ENCODE data around the gene SUSD2. TPM values are rescaled to one million over a fixed set of nuclear protein-coding genes. Genes with fewer than 3 reads are reported as not detected.

Gene SUSD2
- total RNA-seq, 1 experiment from 2014 or later: 1.1 TPM

DNA sequence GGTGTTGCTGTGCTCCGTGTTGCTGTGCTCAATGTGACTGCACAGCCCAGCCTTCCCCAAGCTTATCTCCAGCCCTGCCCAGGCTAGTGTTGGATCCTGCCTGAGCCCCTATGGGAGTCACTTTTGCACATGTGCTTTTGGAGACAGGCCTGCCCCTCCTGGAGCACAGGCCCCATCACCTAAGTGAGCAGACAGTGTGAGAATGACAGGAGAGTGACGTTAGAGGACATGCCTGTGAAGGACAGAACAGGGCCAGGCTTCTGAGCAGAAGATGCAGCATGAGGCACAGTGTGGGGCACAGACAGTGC is 36.6 kb upstream of the SUSD2 start:
- H3K4me3 Mint-ChIP-seq: no peak overlapping the region
- ATAC-seq: no peak
- no peaks in the 10 kb centered on the region for H3K9me3 Mint-ChIP-seq
- POLR2A ChIA-PET: no interaction called here
- no peak for DNase-seq (ENCODE audit: low spot score)
- H3K36me3 Mint-ChIP-seq: 0 out of 2 replicates have a peak, but pooled peaks cover 3% of the 10 kb centered on the region
- peaks cover 27% of the 10 kb centered on the region for H3K4me1 Mint-ChIP-seq
- TF ChIP-seq, protein P1, sequence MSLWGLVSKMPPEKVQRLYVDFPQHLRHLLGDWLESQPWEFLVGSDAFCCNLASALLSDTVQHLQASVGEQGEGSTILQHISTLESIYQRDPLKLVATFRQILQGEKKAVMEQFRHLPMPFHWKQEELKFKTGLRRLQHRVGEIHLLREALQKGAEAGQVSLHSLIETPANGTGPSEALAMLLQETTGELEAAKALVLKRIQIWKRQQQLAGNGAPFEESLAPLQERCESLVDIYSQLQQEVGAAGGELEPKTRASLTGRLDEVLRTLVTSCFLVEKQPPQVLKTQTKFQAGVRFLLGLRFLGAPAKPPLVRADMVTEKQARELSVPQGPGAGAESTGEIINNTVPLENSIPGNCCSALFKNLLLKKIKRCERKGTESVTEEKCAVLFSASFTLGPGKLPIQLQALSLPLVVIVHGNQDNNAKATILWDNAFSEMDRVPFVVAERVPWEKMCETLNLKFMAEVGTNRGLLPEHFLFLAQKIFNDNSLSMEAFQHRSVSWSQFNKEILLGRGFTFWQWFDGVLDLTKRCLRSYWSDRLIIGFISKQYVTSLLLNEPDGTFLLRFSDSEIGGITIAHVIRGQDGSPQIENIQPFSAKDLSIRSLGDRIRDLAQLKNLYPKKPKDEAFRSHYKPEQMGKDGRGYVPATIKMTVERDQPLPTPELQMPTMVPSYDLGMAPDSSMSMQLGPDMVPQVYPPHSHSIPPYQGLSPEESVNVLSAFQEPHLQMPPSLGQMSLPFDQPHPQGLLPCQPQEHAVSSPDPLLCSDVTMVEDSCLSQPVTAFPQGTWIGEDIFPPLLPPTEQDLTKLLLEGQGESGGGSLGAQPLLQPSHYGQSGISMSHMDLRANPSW (CRISPR knock-in tag; conservative IDR thresholded peaks at IDR 0.05; ENCODE audit: low read depth): no peak
- TF ChIP-seq, protein P2, sequence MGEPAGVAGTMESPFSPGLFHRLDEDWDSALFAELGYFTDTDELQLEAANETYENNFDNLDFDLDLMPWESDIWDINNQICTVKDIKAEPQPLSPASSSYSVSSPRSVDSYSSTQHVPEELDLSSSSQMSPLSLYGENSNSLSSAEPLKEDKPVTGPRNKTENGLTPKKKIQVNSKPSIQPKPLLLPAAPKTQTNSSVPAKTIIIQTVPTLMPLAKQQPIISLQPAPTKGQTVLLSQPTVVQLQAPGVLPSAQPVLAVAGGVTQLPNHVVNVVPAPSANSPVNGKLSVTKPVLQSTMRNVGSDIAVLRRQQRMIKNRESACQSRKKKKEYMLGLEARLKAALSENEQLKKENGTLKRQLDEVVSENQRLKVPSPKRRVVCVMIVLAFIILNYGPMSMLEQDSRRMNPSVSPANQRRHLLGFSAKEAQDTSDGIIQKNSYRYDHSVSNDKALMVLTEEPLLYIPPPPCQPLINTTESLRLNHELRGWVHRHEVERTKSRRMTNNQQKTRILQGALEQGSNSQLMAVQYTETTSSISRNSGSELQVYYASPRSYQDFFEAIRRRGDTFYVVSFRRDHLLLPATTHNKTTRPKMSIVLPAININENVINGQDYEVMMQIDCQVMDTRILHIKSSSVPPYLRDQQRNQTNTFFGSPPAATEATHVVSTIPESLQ (CRISPR knock-in tag; IDR thresholded peaks at IDR 0.05): no peak
- TF ChIP-seq, protein P3, sequence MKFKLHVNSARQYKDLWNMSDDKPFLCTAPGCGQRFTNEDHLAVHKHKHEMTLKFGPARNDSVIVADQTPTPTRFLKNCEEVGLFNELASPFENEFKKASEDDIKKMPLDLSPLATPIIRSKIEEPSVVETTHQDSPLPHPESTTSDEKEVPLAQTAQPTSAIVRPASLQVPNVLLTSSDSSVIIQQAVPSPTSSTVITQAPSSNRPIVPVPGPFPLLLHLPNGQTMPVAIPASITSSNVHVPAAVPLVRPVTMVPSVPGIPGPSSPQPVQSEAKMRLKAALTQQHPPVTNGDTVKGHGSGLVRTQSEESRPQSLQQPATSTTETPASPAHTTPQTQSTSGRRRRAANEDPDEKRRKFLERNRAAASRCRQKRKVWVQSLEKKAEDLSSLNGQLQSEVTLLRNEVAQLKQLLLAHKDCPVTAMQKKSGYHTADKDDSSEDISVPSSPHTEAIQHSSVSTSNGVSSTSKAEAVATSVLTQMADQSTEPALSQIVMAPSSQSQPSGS (CRISPR knock-in tag; IDR thresholded peaks at IDR 0.05; ENCODE audit: borderline replicate concordance, low read depth): no peak
- no peak for TF ChIP-seq ZNF232 (CRISPR knock-in tag; IDR thresholded peaks at IDR 0.05)
- TF ChIP-seq, protein P4, sequence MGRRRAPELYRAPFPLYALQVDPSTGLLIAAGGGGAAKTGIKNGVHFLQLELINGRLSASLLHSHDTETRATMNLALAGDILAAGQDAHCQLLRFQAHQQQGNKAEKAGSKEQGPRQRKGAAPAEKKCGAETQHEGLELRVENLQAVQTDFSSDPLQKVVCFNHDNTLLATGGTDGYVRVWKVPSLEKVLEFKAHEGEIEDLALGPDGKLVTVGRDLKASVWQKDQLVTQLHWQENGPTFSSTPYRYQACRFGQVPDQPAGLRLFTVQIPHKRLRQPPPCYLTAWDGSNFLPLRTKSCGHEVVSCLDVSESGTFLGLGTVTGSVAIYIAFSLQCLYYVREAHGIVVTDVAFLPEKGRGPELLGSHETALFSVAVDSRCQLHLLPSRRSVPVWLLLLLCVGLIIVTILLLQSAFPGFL (CRISPR knock-in tag; IDR thresholded peaks at IDR 0.05; ENCODE audit: borderline replicate concordance): no peak
- no peak for TF ChIP-seq ZNF317 (CRISPR knock-in tag; IDR thresholded peaks at IDR 0.05; ENCODE audit: borderline replicate concordance, low read depth)
- CTCF ChIA-PET: interaction anchor here (5.5 kb wide), 1 partner anchor 12 kb away, joined by 99 read pairs; no protein-coding TSS in a partner anchor
- H3K27me3 Mint-ChIP-seq (ENCODE audit: low read depth): no peaks in the 10 kb centered on the region
- H3K27ac Mint-ChIP-seq: peak overlapping the region; percentile 12; the same call in 1 of the 2 replicates

DNA sequence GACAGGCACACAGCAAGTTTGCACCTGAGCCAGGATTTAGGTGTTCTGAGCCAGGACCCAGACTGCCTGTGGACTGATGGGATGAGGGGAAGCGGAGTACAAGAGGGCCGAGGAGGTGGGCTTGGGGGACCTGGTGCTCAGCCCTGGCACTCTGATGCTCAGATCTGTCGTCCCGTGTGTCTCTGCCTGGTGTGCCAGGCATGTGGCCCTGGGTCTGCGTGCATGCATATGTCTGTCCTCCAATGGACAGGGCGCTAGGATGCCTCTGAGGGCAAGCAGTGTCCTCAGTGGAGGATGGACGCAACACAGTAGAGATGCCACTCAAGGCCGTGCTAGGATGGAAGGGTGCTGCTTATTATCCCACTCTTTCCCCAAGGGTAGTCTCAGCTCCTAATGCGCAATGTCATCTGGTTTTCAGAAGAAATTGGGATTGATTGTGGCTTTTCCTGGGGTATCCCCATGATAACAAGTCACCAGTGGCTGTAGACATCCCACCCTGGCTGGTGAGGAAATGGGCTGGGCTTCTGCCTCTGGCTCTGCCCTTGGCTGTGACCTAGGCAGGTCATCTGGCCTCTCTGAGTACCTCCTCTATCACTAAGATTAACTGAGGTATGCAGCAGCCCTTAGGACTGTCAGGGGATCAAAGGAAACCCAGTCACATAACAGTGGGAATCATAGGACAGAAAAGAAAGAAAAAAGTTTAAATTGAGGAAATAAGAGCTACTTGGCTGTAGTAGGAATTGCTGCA is 35.7 kb upstream of the SUSD2 start:
- DNase-seq (ENCODE audit: low spot score) (no peak), ATAC-seq (peak; percentile 46)
- peak overlapping the region; percentile 92 for H3K27ac Mint-ChIP-seq
- H3K4me3 Mint-ChIP-seq: no peak overlapping the region
- 0 out of 2 replicates have a peak, but pooled peaks cover 3% of the 10 kb centered on the region for H3K36me3 Mint-ChIP-seq
- peaks cover 27% of the 10 kb centered on the region for H3K4me1 Mint-ChIP-seq
- ChIA-PET CTCF (interaction anchor here (0.6 to 5.5 kb wide), 12 partner anchors 10 to 276 kb away, joined by 3 to 99 read pairs (median 6); partner anchors contain the start of gene CABIN1), POLR2A (interaction anchor here (0.5 to 2.0 kb wide), 3 partner anchors 9 to 11 kb away, joined by 3 to 9 read pairs (median 5); no protein-coding TSS in a partner anchor)
- H3K9me3 Mint-ChIP-seq: no peaks in the 10 kb centered on the region
- no peaks in the 10 kb centered on the region for H3K27me3 Mint-ChIP-seq (ENCODE audit: low read depth)
- TF ChIP-seq, protein P5, sequence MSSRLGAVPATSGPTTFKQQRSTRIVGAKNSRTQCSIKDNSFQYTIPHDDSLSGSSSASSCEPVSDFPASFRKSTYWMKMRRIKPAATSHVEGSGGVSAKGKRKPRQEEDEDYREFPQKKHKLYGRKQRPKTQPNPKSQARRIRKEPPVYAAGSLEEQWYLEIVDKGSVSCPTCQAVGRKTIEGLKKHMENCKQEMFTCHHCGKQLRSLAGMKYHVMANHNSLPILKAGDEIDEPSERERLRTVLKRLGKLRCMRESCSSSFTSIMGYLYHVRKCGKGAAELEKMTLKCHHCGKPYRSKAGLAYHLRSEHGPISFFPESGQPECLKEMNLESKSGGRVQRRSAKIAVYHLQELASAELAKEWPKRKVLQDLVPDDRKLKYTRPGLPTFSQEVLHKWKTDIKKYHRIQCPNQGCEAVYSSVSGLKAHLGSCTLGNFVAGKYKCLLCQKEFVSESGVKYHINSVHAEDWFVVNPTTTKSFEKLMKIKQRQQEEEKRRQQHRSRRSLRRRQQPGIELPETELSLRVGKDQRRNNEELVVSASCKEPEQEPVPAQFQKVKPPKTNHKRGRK (CRISPR knock-in tag; IDR thresholded peaks at IDR 0.05; ENCODE audit: borderline replicate concordance): no peak
- TF ChIP-seq FOXJ3 (CRISPR knock-in tag; IDR thresholded peaks at IDR 0.05; ENCODE audit: borderline replicate concordance) (no peak), ZNF671 (CRISPR knock-in tag; IDR thresholded peaks at IDR 0.05) (no peak), NFATC4 (CRISPR knock-in tag; IDR thresholded peaks at IDR 0.05) (no peak), GABPB1 (CRISPR knock-in tag; IDR thresholded peaks at IDR 0.05) (no peak), FOXP1 (CRISPR knock-in tag; IDR thresholded peaks at IDR 0.05; ENCODE audit: borderline replicate concordance) (no peak), ELF4 (CRISPR knock-in tag; IDR thresholded peaks at IDR 0.05; ENCODE audit: low read depth) (no peak)
- TF ChIP-seq, protein P6, sequence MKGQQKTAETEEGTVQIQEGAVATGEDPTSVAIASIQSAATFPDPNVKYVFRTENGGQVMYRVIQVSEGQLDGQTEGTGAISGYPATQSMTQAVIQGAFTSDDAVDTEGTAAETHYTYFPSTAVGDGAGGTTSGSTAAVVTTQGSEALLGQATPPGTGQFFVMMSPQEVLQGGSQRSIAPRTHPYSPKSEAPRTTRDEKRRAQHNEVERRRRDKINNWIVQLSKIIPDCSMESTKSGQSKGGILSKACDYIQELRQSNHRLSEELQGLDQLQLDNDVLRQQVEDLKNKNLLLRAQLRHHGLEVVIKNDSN (CRISPR knock-in tag; IDR thresholded peaks at IDR 0.05): no peak
- TF ChIP-seq, protein P7, sequence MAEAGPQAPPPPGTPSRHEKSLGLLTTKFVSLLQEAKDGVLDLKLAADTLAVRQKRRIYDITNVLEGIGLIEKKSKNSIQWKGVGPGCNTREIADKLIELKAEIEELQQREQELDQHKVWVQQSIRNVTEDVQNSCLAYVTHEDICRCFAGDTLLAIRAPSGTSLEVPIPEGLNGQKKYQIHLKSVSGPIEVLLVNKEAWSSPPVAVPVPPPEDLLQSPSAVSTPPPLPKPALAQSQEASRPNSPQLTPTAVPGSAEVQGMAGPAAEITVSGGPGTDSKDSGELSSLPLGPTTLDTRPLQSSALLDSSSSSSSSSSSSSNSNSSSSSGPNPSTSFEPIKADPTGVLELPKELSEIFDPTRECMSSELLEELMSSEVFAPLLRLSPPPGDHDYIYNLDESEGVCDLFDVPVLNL (CRISPR knock-in tag; IDR thresholded peaks at IDR 0.05; ENCODE audit: borderline replicate concordance, low read depth): no peak
- TF ChIP-seq, protein P8, sequence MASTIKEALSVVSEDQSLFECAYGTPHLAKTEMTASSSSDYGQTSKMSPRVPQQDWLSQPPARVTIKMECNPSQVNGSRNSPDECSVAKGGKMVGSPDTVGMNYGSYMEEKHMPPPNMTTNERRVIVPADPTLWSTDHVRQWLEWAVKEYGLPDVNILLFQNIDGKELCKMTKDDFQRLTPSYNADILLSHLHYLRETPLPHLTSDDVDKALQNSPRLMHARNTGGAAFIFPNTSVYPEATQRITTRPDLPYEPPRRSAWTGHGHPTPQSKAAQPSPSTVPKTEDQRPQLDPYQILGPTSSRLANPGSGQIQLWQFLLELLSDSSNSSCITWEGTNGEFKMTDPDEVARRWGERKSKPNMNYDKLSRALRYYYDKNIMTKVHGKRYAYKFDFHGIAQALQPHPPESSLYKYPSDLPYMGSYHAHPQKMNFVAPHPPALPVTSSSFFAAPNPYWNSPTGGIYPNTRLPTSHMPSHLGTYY (CRISPR knock-in tag; IDR thresholded peaks at IDR 0.05): no peak
- TF ChIP-seq, protein P9, sequence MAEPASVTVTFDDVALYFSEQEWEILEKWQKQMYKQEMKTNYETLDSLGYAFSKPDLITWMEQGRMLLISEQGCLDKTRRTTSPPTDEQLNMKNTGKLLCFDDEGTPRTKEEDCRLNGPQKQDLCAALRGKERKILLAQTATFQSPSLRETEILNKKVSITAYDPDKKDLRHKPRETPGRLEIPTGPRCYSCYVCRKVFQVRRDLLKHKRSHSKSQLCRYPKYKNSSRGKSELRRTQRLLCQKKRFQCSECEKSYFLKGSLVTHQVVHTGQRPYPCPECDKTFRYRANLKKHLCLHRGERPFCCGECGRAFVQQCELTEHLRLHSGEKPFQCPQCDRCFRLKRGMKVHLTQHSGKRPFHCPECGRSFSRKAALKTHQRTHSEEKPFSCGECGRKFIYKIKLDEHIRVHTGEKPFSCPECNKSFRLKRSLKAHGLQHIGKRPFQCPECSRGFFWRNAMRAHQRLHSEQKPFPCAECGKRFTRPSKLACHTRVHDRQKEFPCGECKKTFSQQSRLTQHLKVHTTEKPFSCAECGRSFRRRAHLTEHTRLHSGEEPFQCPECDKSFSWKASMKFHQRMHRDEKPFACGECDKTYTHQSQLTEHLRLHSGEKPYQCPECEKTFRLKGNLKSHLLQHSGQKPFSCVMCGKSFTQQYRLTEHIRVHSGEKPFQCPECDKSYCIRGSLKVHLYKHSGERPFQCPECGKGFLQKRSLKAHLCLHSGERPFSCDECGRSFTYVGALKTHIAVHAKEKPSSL (CRISPR knock-in tag; conservative IDR thresholded peaks at IDR 0.05): no peak

Data from WTC11 (cell line).